Cardiac septum (tissue), 1 donor: ENCODE measurements around the gene AMBRA1. TPM values are rescaled to one million over a fixed set of nuclear protein-coding genes. Genes with fewer than 3 reads are reported as not detected.
A peak's percentile ranks its signal among the peaks of the same experiment; 100 is the strongest.

Source experiments
- DNase-seq: peaks from one replicate; pipeline ENCODE4 v3.0.0-alpha.2; 2020; ENCODE audit warnings: low spot score
- intact Hi-C: fragments of 100-400 bp; cut with DNase I; formaldehyde crosslinking; loops from one replicate; pipeline ENCODE4 v1.14.0; 2022
- total RNA-seq: library from RNA; stranded (reverse); fragmentation: NEBNext Ultra II Directional; extraction: Animal tissue kit (Norgen Biotek cat#: 25700); gene quantifications from one replicate; pipeline ENCODE4 v1.2.1, GENCODE V29; 2021
- donor health status: DM: no; HTN: no; CAD: no.

The AMBRA1 gene
- total RNA-seq, 1 donor from 2014 or later = 18.0 TPM

DNA sequence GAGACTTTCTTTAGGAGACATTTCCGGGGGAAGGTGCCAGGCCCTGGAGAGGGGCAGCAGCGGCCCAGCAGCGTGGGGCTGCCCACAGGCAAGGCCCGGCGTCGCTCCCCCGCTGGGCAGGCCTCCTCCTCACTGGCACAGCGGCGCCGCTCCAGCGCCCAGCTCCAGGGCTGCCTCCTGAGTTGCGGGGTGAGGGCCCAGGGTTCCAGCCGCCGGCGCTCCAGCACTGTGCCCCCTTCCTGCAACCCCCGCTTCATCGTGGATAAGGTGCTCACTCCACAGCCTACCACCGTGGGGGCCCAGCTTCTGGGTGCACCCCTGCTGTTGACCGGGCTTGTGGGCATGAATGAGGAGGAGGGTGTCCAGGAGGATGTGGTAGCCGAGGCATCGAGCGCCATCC, 227.6 kb downstream of the AMBRA1 start:
- intact Hi-C loops = loop anchor here (2.0 kb wide), 1 partner anchor 125 kb away; no protein-coding TSS in a partner anchor
- no peak for DNase-seq

DNA sequence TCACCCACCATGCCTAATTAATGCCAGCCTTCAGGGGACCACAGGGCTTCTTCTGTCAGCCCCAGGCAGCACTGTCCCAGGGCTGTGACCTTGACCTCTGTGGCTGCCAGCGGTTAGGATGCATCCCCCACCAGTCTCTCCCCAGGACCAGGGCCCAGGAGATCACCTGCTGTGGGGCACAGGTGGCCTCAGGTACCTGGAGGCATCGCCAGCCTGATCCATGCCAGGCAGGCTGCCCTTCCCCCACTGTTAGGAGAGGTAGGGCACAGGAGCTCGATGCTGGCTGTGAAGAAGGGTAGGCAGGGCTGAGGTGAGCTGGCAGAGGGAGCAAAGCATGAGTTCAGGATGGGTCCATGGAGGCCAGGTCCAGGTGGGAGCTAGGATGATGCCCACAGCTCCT, 229.0 kb downstream of the AMBRA1 start:
- intact Hi-C loops = no loop called here
- DNase-seq = no peak

DNA sequence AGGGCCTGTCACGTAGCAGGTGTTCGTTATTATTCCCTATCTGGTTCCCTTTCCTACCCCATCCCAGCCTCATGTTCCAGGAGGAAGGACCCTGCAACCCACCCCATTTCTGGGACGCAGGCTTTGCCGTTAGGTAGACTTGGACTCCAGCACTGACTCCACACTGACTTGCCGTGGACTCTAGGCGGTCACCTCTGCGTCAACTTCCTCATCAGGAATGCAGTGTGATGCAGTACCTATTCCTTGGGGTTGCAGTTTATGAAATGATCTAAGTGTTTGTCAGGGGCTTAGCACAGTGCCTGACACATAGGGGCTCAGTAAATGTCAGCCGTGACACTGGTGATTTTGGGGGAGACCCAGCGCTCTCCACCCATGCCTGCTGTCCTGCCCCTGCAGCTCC, 229.8 kb downstream of the AMBRA1 start:
- intact Hi-C loops = no loop called here
- no peak for DNase-seq

DNA sequence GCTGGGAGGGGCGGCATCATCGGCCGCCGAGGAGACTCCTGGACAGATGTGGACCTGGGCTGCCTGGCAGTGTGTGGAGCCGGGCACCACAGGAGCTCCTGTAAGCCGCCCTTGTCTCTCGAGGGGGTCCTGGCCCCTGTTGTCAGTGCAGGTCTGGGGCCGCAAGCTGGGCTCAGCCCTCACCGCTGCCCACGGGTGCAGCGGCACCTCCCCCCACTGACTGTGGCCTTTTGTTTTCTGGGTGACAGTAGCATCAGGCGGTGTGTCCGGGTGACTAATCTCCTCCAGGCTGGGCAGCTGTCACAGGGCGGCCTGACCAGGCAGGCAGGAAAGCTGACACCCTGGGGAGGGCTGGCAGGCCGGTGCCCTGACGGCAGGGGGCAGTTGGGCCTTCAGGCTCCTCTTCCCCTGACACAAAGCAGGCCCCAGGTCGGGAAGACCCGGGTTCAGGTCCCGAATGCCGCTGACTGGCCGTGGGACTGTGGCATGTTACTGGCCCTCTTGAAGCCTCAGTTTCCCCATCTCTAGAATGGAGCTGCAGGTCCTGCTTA, 230.3 kb downstream of the AMBRA1 start:
- intact Hi-C loops = no loop called here
- no peak for DNase-seq

DNA sequence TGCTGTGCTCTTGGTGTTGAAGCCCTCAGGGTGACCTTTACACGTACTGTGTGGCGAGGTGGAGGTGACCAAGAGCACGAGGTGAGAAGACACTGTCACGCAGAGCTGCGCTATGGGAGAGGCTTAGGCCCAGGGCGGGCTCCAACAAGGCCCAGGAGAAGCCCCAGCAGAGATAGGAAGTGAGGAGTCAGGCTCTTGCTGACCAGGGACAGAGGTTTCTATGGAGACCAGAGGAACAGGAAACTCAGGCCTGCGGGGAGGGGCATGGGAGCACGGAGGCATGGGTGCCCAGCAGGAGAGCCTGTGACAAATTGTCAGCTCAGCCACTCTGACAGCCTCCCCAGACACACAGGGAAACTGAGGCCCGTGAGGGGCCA, 230.8 kb downstream of the AMBRA1 start:
- intact Hi-C loops = no loop called here
- peak; percentile 89 for DNase-seq

DNA sequence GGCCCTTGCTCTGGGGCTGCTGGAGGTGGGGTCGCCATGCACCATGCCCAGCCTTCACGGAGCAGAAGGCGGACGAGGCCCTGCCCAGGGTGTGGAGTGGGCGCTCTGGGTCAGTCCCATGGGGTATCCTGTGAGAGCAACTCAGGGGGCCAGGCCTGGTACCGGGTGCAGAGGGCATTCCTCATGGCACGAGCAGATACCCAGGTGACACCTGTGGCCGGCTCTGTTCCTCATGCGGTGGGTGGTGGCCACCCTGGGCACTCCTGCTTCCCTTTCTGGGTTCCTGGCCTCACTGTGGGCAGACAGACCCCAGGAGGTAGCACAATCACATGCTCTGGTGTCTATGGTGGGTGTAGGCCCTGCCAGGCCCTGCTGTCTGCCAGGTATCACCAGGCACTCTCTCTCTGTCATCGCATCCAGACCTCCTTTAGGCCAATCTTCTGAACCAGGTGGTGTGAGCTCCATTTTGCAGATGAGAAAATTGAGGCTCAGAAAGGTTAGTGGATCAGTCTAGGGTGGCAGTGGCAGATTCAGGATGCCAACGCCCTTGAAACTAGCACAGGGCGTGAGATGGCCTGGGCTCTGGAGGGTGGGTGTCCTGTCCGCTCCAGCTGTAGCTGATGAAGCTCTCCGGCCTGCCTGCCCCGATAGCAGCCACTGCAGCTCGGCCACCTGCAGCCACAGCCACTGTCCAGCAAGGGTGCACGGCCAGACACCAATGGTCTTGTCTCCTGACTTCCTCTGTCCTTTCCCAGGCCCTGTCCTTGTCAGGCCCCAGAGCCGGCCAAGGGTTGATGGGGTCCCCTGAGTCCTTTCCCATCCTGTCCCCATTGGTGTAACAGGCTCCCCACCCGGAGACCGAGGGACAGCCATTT, 231.4 kb downstream of the AMBRA1 start:
- intact Hi-C loops = no loop called here
- no peak for DNase-seq

DNA sequence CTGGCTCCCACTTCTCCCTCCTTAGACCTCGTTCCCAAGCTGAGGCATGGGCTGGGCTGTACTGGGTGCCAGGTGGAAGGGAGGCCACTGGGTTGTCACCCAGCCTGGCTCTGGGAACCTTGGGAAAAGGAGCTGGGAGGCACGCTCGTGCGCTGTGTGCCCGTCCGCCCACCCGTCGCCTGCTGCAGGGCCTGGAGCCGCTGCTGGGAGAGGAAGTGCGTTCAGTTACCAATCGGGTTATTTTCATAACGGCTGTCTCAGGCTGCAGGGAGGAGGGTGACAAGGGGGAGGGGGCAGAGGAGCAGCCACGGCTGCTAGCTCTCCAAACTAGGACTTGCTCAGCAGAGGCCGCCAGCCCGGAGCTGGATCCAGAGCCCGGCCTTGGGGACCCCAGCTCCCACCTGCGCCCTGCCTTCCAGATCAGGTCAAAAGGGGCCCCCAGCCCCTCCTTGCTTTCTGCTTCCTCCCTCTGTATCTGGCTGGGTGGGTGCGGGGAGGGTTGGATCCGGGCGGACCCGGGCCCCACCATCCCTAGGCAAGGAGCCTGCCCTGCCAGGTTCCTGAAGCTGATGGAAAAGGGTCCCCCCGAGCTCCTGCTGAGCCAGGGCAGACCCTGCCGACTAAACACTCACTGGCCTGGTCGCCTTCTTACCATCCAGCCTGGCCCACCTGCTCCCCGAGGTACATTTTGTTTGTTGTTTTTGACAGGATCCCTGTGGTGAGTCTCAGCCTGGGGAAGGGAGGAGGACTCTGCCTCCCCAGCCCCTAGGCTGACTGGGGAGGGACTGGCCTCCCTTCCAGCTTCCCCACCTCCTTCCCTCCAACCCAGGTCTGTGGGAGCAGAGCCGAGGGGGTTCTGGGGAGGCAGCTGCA, 232.3 kb downstream of the AMBRA1 start:
- peak; percentile 90 for DNase-seq
- intact Hi-C loops = no loop called here

DNA sequence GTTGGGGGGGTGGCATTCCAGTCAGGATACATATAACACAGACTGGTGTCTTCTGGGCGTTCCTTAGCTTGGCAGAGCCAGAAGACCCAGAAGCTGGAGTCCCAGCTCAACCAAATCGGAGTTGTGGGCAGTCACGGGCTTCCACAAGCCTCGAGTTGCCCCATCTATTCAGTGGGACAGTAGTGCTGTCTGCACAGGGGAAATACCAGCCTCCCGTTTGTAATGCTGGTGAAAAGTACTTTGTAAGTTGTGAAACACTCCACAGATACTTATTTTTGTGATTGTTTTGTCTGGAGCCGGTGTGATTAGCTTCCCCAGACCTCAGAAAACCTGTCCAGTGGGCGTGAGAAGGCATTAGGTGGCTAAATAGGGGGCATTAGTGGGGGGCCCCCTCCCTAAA, 232.9 kb downstream of the AMBRA1 start:
- intact Hi-C loops = no loop called here
- no peak for DNase-seq

DNA sequence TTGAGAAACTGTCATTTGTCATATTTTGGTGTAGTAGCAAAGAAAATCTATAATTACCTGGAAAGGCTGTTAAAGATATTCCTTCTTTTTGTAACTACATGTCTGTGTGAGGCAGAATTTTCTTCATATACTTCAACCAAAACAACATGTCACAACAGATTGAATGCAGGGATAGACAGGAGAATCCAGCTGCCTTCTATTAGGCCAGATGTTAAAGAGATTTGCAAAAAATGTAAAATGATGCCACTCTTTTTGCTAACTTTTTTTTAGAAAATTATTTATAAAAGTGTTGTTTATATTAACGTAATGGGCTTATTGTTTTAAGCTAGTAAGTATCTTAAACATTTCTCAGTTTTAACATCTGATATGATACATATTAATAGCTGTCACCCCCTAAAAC, 233.9 kb downstream of the AMBRA1 start:
- intact Hi-C loops = no loop called here
- DNase-seq = no peak

DNA sequence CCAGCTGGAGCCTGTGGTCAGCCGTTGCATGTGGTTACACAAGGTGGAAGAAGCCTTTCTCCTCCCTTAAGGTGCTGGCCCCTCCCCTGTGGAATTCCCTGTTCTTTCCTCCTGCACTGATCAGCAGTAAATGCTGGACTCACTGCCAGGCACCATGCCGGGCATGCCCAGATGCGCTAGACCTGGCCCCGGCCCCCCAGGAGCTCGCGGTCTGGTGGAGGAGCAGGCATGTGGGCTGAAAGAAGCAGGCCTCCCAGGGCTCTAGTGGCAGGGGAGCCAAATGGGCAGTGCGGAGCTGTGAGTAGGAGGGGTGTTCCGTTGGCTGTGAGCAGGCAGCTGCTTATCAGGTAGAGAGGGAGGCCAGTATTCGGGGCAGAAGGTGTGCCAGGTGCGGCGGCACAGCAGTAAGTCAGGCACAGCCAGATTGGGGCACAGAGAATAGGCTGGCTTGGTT, 236.3 kb downstream of the AMBRA1 start:
- DNase-seq = no peak
- intact Hi-C loops = no loop called here

DNA sequence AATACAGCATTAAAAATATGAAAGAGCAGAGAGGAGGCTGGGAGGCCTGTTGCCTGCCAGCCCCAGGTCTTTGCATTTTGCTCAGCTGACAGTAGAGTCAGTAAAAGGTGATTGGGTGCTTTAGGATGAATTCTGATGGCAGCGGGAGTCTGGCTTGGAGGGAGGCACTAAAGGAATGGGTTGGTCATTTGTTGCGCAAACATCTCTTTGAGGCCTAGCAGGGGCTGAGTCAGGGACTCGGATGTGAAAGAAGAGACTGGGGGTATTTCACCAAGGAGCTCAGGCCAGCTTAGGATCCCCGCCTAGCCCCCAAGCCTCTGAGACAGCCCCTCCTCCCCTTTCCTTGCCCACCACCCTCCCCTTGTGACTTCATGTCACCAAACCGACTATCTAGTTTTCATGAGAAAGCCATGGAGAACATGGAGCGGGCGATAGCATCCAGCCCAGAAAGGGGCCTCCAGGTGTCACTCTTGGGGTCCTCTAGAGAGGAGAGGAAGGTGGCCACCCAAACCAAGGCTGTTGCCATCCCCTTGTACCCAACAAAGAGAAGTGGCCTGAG, 236.8 kb downstream of the AMBRA1 start:
- intact Hi-C loops = no loop called here
- no peak for DNase-seq

DNA sequence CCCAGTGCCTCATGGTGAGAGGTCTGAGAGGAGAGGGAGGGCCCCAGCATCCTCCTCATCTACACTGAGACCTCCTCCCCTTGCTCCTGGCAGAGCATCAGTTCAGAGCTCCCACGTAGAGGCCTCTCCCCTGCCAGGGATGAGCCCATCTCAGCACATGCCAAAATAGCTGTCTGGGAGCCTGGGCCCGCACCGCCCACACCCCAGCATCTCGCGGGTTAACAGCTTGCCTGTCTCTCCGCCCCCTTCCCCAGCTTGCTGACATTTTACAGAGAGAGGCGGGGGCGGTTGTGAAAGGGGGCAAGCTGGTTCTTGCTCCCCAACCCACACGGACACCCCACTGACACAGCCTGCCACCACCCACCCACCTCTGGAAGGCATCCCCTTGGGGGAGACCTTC, 240.1 kb downstream of the AMBRA1 start:
- DNase-seq = no peak
- intact Hi-C loops = no loop called here

DNA sequence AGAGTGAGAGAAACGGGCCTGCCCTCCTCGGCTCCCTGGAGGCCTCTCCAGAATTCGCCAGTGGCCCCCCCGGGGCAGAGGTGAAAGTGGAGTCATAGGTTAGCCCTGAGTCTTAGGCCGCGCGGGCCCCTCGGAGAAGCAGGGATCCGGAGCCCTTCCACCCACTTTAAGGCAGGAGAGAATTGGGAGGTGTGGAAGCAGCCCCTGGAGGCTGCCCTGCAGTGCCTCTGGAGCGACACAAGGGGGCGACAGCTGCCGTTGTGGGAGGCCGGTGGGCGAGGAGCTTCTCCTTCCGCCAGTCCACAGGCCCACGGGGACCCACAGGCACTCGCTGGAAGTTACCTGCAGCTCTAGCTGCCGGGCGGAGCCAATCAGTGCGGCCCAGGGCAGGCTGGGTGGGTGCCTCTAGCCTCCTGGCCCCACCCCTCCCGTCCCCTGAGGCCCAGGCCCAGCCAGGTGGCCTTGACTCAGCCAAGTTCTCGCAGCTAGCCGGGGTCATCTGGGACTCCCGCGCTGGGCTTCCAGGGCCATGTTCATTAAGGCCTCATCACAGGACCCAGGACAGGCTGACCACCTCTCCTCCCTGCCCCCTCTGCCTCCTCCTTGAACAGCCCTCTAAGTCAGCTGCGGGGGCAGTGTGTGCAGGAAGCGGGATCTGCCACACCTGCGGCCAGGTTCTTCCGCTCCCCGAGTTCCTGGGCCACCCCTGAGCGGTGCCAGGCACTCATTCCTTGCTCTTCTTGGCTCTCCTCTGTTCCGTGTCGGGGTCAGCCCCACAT, 241.6 kb downstream of the AMBRA1 start:
- DNase-seq = peak; percentile 86
- intact Hi-C loops = loop anchor here (1.0 kb wide), 1 partner anchor 16 kb away; no protein-coding TSS in a partner anchor

DNA sequence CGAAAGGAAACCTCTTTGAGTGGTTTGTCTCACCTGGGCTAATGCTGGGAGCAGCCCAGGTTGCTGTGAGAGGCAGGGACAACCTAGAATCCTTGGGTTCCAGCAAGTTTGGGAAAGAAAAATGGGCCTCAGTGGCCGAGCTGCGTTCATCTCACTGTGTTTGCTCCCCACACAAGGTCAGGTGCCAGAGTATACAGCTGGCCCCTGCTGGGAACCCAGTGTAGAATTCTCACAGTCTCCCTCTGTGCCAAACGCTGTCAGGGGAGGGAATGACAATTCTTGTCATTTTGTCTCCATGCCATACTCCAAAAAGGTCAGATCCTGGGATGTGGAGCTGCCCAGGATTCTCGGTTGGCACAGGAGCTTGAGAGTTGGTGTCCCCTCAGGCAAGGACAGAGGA, 242.2 kb downstream of the AMBRA1 start:
- no peak for DNase-seq
- intact Hi-C loops = loop anchor here (1.0 kb wide), 1 partner anchor 17 kb away; no protein-coding TSS in a partner anchor

DNA sequence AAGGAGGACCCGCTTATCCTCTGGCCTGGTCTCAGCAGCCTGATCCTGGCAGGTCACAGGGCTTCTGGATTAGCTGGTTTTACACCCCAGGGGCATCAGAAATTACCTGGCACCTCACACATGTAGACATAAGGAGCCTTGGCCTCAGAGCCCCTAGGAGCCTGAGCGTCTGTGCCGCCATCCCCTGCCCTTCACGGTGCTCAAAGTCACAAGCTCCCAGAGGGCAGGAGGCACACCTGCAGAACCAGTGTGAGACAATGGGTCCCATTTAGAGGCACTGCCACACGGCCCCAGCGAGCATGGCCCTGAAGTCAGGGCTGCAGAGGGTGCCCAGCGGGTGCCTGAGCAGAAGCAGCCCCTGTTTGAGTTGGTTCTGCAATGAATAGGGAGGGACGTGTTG, 242.7 kb downstream of the AMBRA1 start:
- intact Hi-C loops = no loop called here
- DNase-seq = no peak

DNA sequence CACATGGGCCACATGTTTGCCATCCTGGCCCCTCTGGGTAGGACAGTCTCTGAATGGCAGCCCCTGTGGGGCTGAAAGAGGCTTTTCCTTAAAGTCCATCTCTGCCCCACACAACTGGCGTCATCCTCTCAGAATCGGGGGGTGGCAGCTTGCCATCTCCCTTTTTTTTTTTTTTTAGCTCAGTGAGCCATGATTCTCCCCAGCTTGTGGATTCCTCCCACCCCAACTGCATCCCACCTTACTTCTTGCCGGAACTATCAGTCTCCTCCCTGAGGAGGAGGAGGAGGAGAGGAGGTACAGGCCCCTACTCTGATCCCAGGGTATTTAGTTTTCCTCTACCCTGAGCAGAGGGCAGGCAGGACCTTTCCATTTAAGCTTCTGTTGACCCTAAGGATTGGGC, 243.1 kb downstream of the AMBRA1 start:
- DNase-seq = no peak
- intact Hi-C loops = no loop called here

DNA sequence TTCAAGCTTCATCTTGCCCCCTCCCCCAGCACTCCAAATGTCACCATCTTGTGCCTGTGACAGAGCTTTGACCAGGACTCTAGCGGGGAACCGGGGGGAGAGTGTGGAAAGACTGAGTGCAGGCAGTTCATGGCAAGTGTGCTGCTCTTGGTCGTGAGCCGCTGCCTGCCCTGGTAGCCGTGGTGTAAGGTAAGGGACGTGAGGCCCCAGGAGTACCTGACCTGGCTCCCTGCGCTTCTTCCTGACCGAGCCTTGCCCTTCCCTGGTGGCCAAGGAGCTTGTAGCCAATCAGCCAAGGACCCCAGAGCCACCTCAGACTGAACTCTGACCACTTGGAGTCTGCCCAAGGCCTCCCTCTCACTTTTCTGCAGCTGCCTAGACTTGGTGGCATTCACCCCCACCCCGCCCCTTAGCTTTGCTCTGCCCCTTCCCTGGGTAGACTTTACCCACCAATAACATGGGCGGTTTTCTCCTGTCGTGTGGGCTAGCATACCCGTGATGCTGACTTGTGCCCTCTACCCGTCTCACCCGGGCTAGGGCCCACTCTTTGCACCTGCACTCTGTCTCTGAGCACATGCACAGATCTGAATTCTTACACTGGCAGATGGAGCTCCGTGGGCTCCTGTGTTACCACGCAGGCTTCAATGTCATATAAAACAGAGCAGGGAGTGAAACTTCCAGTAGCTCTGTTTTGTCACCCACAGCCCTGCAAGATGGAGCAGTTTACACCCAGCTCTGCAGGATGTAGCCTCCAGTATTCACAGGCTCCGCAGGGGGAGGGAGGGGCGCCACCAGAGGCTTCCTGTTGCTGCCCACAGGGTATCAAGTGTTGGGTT, 245.0 kb downstream of the AMBRA1 start:
- intact Hi-C loops = no loop called here

DNA sequence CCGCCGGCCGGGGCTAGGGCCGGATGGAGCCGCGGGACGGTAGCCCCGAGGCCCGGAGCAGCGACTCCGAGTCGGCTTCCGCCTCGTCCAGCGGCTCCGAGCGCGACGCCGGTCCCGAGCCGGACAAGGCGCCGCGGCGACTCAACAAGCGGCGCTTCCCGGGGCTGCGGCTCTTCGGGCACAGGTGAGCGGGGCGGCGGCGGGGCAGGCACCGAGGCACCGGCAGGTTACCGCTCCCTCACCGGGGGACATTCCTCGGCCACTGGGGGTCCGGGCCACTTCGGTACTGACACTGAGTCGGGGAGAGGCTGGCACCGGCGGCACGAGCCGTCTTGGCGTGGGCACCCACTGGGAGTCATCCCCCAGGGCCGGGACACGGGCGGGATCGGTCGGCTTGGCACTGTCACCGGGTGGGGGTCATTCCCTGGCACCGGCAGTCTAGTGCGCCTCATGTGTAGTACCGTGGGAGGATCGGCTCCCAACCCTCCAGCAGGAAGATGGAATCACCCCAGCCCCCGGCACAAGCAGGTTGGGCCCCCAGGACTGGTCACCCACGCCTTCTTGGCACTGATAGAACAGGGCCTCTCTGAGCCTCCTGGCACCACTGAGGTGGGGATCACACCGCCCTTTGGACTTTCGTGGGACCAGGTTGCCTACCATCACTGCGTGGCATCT, 246.0 kb downstream of the AMBRA1 start:
- no peak for DNase-seq
- intact Hi-C loops = no loop called here

More for the DNA sequence above, 245.0 kb downstream of the AMBRA1 start:
- no peak for DNase-seq
